GM11168 (cell line): ENCODE results near the gene SOCS1.

ENCODE experiments used
- in situ Hi-C: fragments of 300-500 bp; cut with MboI; formaldehyde crosslinking; loops from one replicate; pipeline ENCODE4 v1.12.0; 2022; ENCODE audit warnings: low sequenced_read_pairs; ENCODE audit not compliant: unreplicated experiment

Gene SOCS1

DNA sequence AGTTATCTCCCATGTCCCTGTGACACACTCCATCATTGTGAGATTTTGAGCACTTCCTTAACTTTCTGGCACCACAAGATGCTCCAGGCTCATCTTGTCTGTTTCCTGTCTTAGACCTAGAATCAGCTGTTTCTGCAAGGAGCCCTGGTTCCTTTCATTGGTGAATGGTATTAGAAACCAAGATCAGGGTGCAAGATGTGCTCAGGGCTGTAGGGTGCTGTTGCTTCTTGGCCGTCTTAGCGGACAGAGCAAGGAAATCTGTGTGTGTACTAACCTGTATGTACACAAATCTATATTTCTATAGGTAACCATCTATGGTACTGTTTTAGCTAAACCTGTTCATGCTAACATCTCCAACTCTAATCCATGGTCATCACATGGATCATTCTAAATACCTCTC, 33.2 kb upstream of the SOCS1 start:
- in situ Hi-C loops: no loop called here

GRCh38 chr16:11285842-11286241, 29.8 kb upstream of the SOCS1 start:
- in situ Hi-C loops: no loop called here

GRCh38 chr16:11283820-11284248, 27.8 kb upstream of the SOCS1 start:
- in situ Hi-C loops: no loop called here

- in situ Hi-C loops: no loop called here
Observed at GRCh38 chr16:11280616-11281522, 24.9 kb upstream of the SOCS1 start, which contains the start of gene PRM1. PRM1 (minus strand) TSS chr16:11281330; CDS start chr16:11281238, 92 bp downstream.

DNA sequence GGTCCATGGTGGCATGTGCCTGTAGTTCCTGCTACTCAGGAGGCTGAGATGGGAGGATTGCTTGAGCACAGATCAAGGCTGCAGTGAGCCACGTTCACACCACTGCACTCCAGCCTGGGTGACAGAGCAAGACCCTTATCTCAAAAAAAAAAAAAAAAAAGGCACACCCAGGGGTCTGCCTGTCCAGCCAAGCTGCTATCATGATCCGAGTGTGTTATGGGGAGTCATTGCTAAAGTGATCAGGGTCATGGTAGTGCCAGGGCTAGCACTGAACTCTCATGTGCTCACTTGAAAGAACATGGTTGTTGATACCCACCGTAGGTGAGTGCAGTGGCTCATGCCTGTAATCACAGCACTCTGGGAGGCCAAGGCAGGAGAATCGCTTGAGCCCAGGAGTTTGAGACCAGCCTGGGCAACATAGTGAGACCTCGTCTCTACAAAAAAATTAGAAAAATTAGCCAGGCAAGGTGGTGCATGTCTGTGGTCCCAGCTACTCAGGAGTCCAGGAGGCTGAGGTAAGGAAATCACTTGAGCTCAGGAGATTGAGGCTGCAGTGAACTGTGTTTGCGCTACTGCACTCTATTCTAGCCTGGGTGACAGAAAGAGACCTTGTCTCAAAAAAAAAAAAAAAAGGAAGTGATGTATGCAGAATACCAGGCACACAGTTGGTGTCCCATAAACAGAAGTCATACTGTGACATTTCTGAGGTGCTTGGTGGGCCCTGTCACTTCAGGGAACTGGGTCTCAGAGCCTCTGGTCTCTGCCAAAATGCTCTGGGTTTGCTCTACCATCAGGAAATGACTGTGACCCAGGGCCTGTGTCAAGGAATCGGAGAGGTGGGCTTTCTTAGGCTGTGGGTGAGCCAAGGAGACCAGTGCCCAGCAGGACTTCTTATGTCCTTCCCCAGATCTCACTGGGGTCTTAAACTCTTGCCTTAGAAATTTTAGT, 23.0 kb upstream of the SOCS1 start:
- in situ Hi-C loops: loop anchor here (10.0 kb wide), 1 partner anchor 76 kb away; no protein-coding TSS in a partner anchor

- in situ Hi-C loops: loop anchor here (10.0 kb wide), 1 partner anchor 77 kb away; no protein-coding TSS in a partner anchor
Observed at GRCh38 chr16:11277607-11278337, 21.8 kb upstream of the SOCS1 start.

DNA sequence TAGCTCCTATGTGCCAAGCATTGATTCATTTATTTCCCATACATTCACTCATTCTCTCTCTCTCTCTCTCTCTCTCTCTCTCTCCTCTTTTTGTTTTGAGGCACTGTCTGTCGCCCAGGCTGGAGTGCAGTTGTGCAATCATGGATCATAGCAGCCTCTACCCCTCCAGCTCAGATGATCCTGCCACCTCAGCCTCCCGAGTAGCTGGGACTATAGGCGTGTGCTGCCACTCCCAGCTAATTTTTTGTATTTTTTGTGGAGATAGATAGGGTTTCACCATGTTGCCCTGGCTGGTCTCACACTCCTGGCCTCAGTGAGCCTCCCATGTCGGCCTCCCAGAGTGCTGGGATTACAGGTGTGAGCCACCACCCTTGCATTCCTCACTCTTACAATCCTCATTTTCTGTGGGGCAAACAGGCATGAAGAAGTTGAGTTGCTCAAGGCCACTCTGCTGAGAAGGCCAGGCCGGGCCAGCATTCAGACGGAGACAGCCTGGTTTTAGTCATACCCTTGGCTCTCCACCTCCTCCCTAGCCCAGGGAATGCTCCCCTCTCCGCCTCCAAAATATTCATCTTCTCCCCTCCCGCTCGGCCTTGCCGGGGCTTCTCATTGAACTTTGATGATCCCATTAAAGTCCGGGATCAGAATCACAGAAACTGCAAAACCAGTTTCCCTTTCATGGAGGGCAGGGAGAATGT, 21.0 kb upstream of the SOCS1 start:
- in situ Hi-C loops: loop anchor here (10.0 kb wide), 1 partner anchor 78 kb away; no protein-coding TSS in a partner anchor

- in situ Hi-C loops: loop anchor here (10.0 kb wide), 1 partner anchor 78 kb away; no protein-coding TSS in a partner anchor
Observed at GRCh38 chr16:11276143-11276895, 20.3 kb upstream of the SOCS1 start, which contains the start of gene PRM2. PRM2 (minus strand) TSS chr16:11276480; CDS start chr16:11276370, 110 bp downstream.

GRCh38 chr16:11274964-11275363, 19.0 kb upstream of the SOCS1 start:
- in situ Hi-C loops: loop anchor here (10.0 kb wide), 1 partner anchor 80 kb away; no protein-coding TSS in a partner anchor

- in situ Hi-C loops: loop anchor here (10.0 kb wide), 1 partner anchor 81 kb away; no protein-coding TSS in a partner anchor
Observed at GRCh38 chr16:11273721-11274324, 17.8 kb upstream of the SOCS1 start.

DNA sequence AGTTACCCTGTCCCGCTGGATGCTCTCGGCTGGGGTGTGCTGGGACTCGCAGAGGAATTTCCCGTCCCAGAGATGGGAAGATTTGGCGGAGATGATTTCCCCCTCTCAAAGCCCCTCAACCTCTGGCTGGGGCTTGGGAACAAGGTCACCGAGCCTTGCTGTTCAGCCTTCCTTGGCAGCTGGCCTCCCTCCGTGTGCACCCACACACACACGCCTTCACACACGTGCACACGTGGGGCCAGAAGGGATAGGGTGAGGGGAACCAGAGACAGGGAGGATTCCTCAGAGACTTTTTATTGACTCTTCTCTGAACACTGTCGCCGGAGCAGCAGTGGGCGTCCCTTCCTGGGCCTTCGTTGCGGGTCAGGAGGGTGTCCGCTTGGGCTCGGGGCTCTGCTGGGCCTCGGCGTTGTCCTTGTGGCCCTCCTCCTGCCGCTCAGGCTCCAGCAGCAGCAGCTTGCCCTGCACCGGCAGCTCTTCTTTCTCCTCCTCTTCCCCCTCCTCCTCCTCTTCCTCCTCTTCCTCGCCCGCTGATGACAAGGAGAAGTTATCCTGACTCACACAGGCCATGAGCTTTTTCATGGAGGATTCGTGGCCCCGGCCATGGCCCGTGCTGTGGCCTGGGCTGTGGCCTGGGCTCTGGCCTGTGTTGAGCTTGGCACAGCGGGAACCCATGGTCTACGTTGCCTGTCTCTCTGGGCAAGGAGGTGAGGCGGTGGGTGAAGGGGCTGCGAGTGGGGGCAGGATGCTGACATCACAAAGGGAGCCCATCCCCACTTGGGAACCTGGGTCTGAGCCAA, 17.1 kb upstream of the SOCS1 start, which contains the start of gene PRM3:
PRM3 (minus strand) TSS at position 709 of the 800 bp plus-strand sequence; CDS start at position 675, 34 bp downstream.
- in situ Hi-C loops: loop anchor here (10.0 kb wide), 1 partner anchor 82 kb away; no protein-coding TSS in a partner anchor

GRCh38 chr16:11272484-11272883, 16.5 kb upstream of the SOCS1 start:
- in situ Hi-C loops: loop anchor here (10.0 kb wide), 1 partner anchor 82 kb away; no protein-coding TSS in a partner anchor

DNA sequence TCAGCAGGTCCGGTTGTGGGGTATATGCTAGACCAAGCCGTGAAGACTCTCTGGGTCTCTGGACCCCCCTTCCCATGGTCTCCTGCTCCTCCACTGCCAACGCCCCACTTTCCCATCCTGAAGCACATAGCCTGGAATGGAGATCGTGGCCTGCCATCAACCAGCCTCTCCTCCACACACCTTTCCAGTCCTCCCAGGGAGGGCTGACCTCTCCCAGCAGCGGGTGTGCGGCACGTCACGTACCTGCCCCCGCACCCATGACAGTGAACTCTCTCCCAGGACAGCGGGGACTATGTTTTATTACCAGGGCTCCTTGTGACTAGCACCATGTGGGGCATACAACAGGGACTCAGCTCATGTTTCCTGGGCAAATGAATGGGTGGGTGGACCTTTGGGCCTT, 15.6 kb upstream of the SOCS1 start:
- in situ Hi-C loops: loop anchor here (10.0 kb wide), 1 partner anchor 83 kb away; no protein-coding TSS in a partner anchor

GRCh38 chr16:11270602-11271162, 14.7 kb upstream of the SOCS1 start:
- in situ Hi-C loops: loop anchor here (10.0 kb wide), 1 partner anchor 84 kb away; no protein-coding TSS in a partner anchor

- in situ Hi-C loops: no loop called here
Observed at GRCh38 chr16:11268921-11269375, 12.9 kb upstream of the SOCS1 start, which contains the start of gene TNP2. TNP2 (minus strand) TSS chr16:11269325; CDS start chr16:11269262, 63 bp downstream.

- in situ Hi-C loops: no loop called here
Observed at GRCh38 chr16:11265124-11265523, 9.1 kb upstream of the SOCS1 start.
